Stimulated activated CD8-positive, alpha-beta memory T cell treated with anti-CD3 and anti-CD28 coated beads, Interleukin-2, amount 100 ng/mL, for 48 hours (primary cell): ENCODE measurements around the gene UNC13B.

Experiments
- DNase-seq, 2 donors: peaks; one replicate each; pipeline ENCODE4 v3.0.0-alpha.2; 2020; ENCODE audit warnings: low read depth in 2 of 2

UNC13B gene

GRCh38 chr9:35277171-35277520, 115.3 kb downstream of the UNC13B start:
- DNase-seq: no peak

GRCh38 chr9:35277628-35278359, 116.0 kb downstream of the UNC13B start:
- no peak for DNase-seq

- DNase-seq: no peak
Observed at GRCh38 chr9:35279946-35280345, 118.1 kb downstream of the UNC13B start.

DNA sequence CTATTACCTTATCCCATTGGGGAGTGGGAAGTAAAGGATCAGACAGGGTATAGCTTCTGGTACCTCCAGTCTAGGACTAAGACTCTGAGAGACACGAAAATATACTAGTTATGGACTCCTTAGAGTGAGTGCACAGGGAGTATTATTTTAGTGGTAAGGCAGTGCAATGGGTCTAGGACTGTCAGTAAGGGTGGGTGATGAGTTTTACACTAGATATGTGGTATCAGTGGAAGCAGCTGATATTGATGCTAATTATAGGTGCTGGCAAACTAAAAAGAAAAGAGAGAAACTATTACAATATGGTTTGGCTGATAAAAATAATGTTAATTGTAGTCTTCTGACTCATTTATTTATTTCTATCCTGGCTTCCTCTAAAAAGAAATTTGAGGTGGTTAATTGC, 118.6 kb downstream of the UNC13B start:
- no peak for DNase-seq

DNA sequence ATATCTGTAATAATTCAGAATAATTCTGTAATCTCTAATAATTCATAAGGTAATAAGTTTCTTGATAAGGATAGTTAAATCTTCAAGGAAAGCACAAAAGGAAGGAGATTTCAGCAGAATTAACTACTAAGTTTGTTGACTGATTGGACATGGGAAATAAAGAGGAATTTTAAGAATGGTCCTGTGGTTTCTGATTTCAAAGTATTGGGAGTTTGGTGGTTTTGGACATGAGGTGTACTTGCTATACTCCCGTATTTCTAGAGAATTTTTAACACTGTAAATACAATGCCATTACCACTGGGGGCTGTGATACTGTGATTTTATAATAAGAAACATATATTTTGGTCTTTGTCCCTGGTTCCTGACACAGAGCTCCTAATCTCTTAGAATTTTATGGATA, 123.9 kb downstream of the UNC13B start:
- no peak for DNase-seq

DNA sequence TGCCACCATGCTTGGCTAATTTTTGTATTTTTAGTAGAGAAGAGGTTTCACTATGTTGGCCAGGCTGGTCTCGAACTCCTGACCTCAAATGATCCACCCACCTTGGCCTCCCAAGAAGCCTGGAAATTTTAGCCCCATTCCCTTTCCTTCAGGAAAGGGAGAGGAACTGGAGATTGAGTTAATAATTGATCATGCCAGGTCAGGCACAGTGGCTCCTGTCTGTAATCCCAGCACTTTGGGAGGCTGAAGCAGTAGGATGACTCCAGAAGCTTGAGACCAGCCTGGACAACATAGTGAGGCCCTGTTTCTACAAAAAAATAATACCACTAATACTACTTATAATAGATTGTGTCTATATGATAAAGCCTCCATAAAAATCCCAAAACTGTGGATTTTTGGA, 124.6 kb downstream of the UNC13B start:
- DNase-seq: no peak

GRCh38 chr9:35287987-35288632, 126.3 kb downstream of the UNC13B start:
- no peak for DNase-seq

DNA sequence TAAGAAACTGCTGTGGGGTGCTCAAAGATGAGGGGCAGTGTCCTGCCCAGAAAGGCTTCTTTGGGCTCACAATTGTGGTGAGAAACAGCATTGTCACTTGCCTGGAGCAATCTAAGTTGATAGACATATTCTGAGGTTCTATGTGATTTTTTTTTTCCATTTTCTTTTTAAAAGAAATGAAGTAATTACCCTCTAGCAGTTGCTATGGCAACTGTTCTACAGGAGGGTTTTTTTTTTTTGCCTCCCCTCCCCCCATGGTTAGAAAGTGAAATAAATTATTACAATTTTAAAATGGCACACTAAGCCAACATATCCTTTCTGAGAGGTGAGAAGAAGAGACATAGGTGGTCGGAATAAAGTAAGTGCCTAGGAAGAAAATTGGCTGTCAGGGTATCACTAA, 127.0 kb downstream of the UNC13B start:
- DNase-seq: no peak

DNA sequence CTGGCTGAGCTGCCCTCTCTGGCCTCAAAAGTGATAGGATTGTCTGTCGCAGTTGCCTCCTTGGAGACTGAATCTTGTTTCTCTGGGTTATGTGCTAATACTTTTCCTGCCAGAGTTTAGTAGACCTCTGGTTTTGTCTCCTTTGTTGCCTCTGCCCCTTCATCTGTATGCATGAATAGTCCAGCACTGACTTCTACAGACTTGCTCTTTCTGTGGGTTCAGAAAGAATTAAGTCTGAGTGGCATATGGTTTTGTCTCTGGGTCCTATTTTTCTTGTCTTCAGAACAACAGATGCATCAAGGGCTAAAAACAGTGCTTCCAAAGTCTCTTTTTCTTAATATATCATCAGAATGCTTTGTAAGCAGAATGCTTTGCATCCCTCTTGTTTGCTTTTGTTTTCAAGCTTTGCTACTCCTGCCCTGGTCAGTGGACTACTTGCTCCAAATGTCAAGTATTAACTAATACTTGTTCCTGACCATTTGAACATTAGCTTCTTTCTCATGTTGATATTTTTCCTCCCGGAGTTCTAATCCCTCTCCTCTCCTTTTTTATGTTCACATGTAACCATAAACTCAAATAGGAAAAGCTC, 131.7 kb downstream of the UNC13B start:
- DNase-seq: no peak

- no peak for DNase-seq
Observed at GRCh38 chr9:35294066-35294465, 132.3 kb downstream of the UNC13B start.

DNA sequence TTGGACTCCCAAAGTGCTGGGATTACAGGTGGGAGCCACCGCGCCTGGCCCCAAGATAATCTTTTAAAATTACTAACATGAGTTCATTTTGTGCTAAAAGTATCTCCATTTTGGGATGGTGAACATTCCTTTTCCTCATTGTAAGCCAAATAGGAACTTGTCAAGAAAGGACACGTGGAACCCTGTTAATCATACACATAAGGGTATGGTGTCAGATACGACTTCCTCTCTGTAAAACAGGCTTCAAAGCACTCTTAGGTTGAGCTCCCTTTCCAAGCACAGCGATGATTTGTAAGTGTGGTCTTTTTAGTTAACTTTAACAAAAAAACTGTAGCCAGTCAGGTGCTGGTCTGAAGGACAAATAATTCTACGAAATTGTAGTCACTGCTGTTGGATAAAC, 132.7 kb downstream of the UNC13B start:
- no peak for DNase-seq

DNA sequence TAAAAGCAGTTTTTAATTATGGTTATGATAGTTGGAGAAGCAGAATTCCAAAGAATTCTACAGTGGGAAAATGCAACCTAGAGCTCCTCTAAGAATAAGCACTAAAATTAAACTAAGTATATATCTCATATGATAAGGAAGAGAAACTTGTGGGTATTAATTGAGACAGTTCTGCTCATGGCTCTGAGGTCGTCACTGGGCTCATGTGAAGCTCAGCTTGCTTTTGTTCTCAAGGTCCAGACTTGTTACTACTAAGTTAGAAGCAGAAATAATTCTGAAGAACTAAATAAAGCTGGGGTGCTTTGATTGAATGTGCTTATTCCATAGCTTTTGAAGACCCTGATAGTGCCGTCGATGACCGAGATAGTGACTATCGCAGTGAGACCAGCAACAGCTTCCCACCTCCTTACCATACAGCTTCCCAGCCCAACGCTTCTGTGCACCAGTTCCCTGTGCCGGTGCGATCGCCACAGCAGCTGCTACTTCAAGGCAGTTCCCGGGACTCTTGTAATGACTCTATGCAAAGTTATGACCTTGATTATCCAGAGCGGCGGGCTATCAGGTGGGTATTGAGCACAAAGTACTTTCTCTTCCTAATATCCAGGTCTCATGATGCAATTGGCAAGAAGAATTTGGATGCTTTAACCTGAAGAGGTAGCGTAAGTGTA, 133.7 kb downstream of the UNC13B start:
- DNase-seq: no peak

DNA sequence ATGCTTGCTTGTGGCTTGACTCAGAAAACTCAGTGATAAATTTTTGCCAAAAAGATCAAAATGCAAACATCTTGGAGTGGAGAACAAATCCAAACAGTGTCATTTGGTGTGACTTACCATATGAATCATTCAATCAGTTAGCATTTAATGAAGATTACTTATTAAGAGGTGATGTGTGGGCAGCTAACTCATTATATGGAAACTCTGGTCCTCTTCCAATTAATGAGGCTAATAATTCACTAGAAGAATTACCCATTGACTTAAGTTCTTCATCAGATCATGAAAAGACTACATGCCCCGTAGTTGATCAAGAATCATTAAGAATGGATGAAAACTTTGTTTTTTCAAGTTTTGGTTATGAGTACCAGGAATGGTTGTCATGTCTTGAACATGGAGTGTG, 141.8 kb downstream of the UNC13B start:
- DNase-seq: no peak

GRCh38 chr9:35306283-35306682, 144.5 kb downstream of the UNC13B start:
- no peak for DNase-seq

- no peak for DNase-seq
Observed at GRCh38 chr9:35308316-35308715, 146.5 kb downstream of the UNC13B start.

- no peak for DNase-seq
Observed at GRCh38 chr9:35311891-35312639, 150.3 kb downstream of the UNC13B start.

- DNase-seq: no peak
Observed at GRCh38 chr9:35313460-35313859, 151.7 kb downstream of the UNC13B start.

GRCh38 chr9:35313916-35314315, 152.1 kb downstream of the UNC13B start:
- no peak for DNase-seq

DNA sequence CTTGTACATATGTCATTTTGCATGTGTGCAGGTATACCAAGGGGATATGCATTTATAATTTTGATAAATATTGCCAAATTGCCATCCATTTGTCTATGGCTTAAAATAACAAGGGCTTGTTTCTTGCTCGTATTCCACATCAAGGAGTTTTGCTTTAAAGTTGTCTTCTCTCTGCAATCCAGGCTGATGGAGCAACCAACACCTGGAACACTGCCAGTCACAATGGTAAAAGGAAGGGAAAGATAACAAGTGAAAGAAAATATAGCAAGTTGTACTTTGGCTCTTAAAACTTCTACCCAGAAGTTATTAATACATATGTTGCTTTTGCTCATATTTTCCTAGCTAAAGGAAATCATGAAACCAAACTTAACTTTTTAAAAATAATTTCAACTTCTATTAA, 156.9 kb downstream of the UNC13B start:
- no peak for DNase-seq

DNA sequence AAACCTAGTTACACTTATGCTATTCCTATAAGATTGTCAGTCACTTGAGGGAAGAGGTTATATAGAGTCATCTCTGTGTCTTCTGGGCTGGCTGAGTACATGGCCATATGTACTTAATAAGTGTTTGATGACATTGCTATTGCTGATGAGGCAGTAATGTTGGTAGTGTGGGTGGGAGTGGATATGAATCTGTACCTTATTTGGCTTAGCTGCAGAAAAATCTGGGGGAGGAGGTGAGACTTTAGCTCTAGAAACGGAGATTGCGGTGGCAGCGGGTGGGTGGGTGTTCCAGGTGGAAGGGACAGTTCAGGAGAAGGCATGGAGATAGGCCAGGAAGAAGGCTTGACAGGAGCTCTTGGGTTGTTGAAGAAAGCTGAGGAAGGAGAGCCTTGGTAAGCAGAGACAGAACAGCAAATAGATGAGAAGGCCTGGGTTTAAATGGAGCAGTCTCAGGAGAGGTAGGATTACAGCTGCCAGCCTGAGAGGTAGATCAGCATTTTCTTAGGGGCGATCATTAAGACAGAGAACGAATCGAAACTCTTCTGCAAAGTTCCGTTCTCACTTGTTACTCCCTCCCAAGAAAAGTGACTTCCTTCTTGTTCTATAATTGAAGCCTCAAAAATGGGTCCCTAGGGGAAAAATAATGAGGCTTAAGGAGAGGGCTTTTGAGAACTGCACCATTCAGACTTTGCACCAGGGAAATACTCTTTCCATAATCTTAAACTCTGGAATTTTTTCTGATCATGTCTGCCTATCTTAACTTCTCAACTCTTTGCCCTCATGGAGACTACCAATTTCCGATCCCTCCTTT, 160.5 kb downstream of the UNC13B start:
- no peak for DNase-seq

DNA sequence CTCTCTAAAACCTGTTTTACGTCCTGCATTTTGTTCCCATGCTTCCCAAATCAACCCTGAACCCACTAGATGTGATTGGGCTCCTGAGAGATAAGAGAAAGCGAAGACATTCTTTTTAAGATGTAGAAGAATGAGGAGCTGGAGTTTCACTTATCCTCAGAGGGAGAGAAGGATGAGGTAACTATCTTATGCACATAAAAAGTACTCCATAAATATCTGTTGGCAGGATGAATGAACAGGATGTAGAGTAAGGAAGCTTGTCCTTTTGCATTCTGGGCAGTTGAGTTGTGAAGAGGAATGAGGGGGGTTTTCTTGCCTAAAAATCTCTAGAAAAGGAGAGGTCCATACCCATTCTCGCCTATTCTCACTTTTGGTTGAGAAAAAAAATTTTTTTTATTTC, 163.2 kb downstream of the UNC13B start:
- no peak for DNase-seq
